LHCN-M2 (cell line): Measurements from ENCODE around the gene TTF2. TPM values are rescaled to one million over a fixed set of nuclear protein-coding genes. Genes with fewer than 3 reads are reported as not detected.

Experiments
- DNase-seq: peaks from one replicate; pipeline ENCODE4 v3.0.0-alpha.2; 2012; ENCODE audit warnings: low read depth
- polyA plus RNA-seq: library from polyadenylated mRNA; unstranded; fragments of >200 nt; gene quantifications from one replicate; pipeline ENCODE4 v1.2.1, GENCODE V29; 2012; ENCODE audit warnings: missing spikeins
- total RNA-seq: library from RNA; depleted of rRNA; stranded (reverse); fragments of >200 nt; gene quantifications from 2 replicates; pipeline ENCODE4 v1.2.3, GENCODE V29; 2014; rRNA removed

The TTF2 gene
- 22.8 and 26.2 TPM in 2 replicates for total RNA-seq
- polyA plus RNA-seq, result 9.2 TPM

DNA sequence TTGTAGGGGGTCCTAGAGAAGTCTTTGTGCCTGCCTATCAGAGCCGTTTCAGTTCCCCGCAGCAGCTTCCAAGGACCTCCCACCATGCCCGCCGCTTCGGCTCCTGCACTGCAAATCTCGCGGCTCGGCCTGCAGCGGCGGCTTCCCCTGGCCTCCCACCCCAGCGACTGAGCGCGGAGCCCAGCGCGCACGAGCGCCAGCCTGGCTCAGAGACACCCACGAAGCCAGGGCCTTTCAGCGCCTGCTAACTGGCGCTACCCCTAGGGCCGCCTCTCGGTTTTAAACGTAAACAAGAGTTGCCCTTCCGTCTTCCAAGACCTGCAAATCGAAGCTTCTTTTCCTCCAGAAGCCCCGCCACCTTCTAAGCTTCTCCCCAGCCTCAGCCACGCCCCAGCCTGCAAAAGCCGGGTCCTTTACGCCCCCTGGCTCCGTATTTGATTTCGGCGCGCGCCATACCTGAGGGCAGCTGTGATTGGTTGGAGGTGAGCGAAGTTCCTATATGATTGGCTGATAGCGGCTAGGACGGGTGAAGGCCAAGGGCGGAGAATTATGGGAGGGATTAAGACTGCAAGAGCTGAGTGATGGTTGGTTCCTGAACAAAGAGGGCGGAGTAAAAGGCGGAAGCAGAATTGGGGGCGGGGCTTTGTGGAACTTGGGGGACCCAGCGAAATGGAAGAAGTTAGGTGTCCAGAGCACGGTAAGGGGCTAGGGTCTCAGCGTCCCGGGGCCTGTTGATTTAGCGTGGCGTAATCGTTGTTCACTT, at the start of gene TTF2:
TTF2 (plus strand) TSS at position 649 of the 763 bp plus-strand sequence; CDS start at position 670, 21 bp downstream.
- peak; percentile 99 for DNase-seq

DNA sequence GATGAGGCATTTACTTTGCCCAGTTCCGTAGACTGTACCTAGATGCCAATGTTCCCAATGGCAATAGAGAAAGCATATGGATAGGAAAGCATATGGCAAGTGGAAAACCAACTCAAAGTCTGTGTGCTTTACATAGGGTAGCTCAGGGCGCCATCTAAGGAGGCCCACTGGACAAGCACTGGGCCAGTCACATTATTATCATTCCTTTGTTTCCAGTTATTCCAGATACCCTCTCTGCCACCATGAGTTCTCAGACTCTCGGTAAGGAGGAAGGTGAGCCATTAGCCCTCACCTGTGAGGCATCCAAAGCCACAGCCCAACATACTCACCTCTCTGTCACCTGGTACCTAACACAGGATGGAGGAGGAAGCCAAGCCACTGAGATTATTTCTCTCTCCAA, 48.8 kb upstream of the TTF2 start:
- DNase-seq, result no peak

DNA sequence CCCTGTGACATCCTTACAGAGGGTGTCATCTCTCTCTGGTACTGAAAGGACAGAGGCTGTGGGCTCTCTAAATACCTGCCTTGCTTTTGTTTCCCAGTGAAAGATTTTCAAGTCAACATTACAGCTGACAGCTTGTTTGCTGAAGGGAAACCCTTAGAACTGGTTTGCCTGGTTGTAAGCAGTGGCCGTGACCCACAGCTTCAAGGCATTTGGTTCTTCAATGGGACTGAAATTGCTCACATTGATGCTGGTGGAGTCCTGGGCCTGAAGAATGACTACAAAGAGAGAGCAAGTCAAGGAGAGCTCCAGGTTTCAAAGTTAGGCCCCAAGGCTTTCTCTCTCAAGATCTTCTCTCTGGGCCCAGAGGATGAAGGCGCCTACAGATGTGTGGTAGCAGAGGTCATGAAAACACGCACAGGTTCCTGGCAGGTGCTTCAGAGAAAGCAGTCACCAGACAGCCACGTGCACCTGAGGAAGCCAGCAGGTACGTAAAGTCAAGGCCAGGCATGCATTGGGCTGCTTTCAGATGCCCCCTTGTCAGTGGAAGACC, 46.7 kb upstream of the TTF2 start:
- DNase-seq, result no peak

DNA sequence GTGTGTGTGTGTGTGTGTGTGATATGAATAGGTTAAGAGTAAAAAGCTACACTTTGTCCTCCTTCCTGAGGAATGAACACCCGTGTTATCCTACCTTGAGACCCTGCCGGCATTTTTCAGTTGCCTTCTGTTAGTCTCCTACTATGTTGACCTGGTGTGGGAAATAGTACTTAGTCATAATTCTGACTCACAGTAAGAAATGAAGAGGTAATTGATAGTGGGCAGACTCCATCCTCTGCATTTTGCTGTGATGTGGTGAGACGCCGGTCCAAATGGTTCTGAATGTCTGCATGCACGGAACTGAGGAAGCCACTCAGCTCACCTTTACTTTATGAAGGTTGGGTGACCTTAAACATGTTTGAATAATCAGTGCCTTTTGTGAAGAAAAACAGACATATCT, 45.9 kb upstream of the TTF2 start:
- DNase-seq, result peak; percentile 62

DNA sequence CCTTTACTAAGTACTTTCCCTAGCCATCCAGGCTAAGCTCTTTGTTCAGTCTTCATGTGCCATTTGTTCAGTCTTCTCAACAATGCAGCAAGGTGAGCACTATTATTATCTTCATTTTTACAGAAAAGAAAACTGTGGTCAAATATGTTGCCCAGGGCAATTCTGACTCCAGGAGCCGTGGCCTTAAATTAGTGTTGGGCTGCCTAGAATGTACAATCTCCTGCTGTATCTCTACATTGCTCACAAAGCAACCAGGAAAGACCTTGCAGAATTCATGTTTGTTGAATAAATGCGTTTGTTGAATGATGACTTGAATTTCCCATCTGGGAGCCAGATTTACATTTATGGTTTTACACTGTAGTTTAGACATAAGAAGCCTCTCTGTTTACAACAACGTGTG, 44.4 kb upstream of the TTF2 start:
- no peak for DNase-seq

DNA sequence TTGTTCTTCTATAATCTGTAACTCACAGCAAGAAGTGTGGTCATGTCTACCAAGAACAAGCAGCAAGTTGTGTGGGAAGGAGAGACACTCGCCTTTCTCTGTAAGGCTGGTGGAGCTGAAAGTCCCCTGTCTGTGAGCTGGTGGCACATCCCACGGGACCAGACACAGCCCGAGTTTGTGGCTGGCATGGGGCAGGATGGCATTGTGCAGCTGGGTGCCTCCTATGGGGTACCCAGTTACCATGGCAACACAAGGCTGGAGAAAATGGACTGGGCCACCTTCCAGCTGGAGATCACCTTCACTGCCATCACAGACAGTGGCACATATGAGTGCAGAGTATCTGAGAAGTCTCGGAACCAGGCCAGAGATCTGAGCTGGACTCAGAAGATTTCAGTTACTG, 43.1 kb upstream of the TTF2 start:
- DNase-seq, result no peak

DNA sequence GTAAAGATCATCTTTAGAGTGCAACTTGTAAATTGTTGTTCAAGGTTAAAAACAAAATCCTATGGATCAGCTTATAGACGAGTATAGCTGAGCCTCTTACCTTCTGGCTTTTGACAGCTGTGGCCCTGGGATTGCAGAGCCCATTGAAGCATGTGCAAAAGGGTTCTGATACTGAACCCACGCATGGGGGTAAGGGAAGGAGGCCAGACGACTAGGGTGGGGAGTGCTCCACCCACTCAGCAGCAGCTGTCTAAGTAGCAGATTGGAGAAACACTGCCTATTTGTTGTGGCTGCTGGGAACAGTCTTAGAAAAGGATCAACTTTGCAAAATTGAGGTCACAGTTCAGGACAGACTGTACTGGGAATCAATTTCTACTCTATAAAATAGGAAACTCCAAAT, 42.5 kb upstream of the TTF2 start:
- DNase-seq, result peak; percentile 77

DNA sequence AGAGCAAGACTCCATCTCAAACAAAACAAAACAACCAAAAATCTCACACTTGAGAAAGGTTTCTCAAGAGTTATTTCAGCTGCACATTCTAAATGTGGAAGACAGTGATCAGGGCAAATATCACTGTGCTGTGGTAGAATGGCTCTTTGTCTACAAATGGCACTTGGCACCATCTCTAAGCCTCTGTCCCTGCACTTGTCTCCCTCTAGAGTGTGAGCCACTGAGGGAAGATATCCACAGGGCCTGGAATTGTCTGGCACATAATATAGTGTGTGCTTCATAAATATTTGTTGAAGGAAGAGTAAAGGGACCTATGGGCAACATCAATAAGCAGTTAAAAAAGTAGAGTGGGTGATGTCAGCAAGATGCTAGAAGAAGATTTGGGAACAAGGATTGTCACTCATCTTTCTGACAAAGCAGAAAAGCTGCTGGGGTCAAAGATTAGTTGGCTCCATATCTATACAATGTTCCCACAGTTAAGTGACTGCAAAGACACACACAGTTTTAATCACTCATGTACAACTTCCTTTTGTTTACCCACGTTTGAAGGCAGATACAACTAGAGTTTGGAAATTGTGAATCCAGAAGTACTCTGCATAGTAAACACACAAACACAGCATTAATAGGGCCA, 39.5 kb upstream of the TTF2 start:
- no peak for DNase-seq

DNA sequence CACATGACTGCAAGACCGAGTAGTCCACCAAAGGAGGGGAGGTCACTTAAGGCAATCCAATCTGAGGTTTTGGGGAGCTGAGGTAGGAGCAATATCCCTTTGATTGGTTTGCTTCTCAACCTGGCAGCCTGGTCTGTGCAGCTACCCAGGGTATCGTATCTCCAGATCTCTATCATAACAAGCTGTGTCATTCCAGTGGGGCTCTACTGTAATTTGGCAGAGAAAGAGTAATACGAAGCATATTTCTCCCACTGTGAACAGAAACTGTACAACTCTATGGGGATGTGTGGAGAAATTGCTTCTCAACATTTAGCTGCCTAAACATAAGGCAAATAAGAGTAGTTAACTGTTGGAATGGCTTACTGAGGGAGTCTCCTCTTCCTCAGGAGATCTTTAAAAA, 38.0 kb upstream of the TTF2 start:
- no peak for DNase-seq

DNA sequence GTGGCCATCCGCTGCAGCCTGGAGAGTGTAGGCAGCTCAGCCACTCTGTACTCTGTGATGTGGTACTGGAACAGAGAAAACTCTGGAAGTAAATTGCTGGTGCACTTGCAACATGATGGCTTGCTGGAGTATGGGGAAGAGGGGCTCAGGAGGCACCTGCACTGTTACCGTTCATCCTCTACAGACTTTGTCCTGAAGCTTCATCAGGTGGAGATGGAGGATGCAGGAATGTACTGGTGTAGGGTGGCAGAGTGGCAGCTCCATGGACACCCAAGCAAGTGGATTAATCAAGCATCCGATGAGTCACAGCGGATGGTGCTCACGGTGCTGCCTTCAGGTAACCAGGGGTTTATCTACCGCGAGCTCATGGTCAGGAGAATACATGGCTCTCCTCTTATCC, 34.6 kb upstream of the TTF2 start:
- DNase-seq, result no peak

DNA sequence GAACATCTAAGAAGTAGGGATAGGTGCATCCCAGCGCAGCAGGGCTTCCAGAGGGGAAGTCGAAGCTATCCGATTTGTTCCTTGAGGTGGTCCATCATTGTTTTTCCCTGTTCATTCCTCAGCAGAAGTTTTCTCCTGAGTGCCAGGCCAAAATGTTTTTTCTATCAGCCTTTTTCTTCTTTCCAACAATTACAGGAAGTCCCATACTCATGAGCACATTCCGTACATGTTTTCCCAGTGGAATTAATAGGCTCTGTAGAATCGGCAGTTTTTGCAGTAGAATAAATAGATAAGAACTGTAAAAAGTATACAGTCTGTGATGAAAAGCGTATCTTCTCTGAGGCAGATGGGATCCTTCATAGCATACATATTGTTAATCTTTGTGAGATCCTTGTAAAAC, 33.8 kb upstream of the TTF2 start:
- peak; percentile 36 for DNase-seq

DNA sequence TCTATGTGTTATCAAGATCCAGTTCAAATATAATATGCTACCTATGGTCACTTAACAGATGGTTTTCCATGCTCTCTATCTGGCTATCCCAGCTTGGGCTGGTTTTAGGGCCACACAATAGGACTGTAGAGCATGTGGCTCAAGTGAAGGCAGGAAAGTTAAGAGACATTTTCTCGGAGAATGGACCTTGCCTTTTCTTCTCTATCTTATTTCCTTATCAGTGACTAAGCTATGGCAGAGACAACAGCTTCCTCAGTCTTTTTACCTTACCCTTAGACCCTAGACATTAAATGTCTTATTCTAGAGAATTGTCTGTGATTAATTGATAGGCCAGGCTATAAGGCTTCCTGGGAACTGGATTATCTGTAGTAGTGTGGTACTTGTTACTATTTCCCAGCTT, 30.4 kb upstream of the TTF2 start:
- no peak for DNase-seq

DNA sequence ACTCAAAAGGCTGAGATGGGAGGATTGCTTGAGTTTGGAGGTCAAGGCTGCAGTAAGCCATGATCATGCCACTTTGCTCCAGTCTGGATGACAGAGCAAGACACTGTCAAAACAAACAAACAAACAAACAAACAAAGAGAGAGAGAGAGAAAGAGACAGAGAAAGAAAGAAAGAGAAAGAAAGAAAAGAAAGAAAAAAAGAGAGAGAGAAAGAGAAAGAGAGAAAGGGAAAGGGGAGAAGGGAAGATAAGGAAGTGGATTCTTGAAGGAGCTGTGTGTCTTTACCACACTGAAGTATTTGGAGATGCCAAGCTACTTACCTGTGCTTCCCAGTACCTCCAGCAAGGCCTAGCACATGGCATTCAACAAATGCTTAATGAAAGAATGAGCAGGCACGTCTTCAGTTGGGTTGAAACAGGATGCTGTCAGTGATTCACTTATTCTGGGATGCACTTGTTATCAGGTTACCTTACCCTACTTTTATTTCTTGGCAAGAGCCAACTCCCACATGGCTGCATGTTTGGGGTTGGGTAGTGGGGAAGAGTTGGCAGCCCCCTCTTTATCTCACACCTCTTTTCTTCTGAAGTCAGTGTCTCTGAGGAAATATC, 29.8 kb upstream of the TTF2 start:
- no peak for DNase-seq

DNA sequence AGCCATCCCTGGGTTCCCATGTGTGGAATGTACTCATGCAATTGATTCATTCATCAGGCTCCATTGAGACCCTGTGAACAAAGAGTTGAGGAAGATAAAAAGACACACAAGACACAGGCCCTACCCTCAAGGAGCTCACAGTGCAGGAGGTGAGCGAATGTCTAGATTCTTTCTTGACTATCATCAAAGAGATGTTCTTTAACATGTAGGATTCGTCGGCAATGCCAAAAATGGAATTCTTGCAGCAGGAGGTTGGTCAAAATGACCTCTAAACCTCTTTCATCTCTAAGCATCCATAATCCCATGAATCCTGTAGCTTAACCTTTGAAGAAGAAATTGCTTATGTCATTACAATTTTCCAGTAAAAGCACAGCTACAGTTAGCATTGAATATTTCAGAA, 27.9 kb upstream of the TTF2 start:
- no peak for DNase-seq

DNA sequence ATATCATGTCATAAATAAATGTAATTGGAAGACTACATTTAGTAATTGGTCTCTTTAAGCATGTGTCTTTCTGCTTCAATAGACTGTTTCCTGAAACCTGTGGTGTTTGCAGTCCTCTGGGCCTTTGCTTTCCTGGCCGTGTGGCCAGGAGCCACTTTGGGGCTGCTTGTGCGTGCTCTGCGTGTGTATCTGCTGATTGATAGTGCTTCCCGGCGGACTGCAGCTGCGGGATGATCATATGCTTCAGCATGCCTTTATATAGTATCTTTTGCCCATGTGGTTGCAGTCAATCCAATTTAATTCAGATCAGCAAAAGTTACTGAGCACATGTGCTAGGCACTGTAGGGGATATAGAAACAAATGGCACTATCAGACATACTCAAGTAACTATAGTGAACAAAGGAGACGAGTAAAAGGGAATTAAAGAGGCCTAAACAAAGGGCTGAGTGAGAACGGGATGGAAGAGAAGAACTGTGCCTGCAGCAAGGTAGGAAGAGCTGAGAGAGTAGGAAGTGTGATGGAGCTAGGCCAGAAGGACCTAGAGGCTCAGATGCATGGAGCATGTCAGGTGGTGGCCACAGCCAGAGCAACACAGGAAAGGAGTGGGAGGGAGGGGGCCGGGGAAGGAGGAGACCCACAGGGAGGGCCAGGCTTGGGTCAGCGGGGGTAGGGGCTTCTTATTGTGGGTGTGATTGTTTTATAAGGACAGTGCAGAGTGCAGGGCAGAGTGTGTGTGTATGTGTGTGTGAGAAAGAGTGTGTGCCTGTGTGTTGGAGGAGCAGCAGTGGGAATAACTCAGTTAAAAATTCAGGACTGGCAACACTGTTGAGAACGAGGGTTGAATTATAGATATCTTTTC, 27.2 kb upstream of the TTF2 start:
- no peak for DNase-seq

DNA sequence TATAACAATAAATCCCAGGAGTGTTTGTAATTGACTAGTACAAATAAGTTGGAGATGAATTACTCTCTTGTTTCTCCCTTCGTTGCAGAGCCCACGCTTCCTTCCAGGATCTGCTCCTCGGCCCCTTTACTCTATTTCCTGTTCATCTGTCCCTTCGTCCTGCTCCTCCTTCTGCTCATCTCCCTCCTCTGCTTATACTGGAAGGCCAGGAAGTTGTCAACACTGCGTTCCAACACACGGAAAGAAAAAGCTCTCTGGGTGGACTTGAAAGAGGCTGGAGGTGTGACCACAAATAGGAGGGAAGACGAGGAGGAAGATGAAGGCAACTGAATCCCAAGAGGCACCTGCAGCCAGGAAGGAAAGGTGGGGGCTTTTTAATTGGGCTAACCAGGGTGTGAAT, 26.4 kb upstream of the TTF2 start:
- no peak for DNase-seq

DNA sequence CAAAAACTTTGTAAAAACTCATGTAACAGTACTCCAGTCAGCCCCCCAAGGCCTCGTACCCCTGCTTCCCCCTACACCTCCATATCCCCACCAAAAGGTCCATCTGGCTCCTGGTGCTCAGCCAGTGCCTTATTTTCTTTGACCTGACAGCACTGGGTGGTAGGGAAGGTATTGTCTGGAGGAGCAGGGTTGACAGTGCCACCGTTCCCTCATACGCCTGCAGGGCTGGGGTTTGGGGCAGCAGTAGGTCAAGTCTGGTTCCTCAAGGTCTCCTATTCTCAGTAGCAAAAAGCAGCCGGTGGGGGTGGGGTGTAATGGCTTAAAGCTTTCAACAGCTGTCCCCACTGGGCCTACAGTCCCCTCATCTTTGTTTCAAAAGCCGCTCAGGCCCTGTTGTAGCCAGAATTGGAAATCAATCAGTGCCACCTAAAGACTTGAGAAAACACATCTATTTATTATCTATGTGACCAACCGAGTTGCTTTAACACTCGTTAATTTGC, 25.3 kb upstream of the TTF2 start:
- no peak for DNase-seq

DNA sequence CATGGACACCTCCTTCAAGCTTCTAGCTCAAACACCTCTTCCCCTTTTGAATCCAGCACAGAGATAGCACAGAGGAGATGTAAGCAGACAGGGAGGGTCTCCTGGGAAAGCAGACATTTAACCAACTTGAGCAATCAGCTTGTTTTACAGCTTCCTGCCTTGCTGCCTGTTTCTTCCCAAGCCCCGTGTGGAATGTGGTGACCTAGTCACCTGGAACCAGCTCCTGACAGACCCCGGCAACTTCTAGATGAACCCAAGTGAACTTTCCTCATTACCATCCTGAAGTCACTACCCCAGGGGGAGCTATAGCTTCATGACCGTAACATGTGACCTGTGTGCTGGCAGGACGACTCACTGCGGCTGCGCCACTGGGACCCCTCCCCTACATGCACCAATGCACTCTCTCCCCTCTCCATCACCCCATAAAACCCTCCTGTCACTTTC, 24.1 kb upstream of the TTF2 start:
- no peak for DNase-seq

DNA sequence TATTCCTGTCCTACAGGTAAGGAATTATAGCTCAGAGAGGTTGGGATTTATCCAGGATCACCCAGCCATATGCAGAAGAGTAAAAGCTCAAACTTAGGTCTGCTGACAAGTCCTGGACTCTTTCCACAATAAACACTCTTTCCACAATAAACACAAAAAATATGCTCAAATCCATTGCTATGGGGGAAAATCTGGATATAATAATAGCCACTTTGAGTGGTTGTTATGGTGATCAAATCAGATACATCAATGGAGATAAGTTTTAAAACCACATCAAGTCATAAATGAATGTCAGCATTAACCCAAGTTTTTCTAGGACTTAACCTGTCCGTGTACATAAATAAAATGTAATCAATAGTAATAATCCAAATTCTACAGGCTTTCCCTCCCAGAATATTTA, 22.3 kb upstream of the TTF2 start:
- DNase-seq, result no peak

DNA sequence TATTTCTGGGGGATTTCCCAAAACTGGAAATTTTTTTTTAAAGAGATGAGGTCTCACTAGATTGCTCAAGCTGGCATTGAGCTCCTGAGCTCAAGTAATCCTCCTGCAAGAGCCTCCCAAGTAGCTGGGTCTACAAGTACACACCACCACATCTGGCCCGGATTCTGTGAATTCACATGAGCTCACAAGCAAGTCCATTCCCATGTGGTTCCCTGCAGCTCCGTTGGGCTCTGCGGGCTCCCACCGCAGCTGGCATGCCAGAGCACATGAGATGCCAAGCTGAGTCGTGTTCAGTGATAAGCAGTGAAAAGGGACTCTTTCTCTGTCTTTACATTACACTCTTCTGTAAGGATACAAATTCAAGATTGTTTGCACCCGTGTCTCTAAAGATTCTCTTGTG, 21.9 kb upstream of the TTF2 start:
- no peak for DNase-seq

DNA sequence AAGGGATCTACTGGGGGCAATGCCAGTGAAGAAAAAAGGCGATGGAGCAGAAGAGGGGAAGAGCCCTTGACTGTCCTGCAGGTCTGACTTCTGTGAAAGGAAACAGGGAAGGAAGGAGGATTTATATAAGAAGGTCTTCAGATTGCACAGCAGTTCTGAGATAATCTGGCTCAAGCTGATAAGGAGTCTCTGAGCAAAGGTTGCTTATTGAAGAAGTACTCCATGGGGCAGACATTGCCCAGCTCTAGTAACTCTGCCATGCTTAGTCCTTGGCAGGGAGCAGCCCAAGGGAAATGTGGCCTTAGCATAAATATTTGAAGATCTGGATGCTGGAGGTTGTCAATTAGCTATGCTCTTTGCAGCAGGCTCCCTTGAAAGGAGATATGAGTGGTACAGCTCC, 15.9 kb upstream of the TTF2 start:
- no peak for DNase-seq
